ENCODE data around the gene ACOT12. TPM values are rescaled to one million over a fixed set of nuclear protein-coding genes. Genes with fewer than 3 reads are reported as not detected.

The ACOT12 gene
- total and polyA plus RNA-seq, 2 donors (not counting 3 experiments of a cell fraction or from before 2014, with no cell fraction given): not detected

DNA sequence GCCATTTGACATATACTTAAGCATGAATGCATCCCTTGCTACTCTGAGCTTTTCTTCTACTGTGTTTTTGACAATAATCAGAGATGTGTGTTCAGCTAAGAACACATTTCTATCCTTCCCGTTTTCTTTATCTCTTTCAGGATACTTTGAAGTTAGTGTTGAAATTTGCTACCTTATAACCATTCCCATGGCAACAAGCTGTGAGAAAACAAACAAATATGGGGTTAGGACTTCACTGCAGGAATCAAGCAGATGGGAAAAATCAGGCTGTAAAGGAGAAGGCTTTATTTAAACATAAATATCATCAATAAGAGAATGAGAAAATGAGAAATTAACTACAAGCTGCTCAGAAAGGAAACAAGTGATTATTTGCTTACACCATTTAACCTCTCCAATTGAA is 57.4 kb downstream of the ACOT12 start:
- FAIRE-seq (no peak), DNase-seq (ENCODE audit: low read depth, low spot score) (no peak)
- no TSS peak for BruUV-seq (replicated peaks)
- no peak overlapping the region for H3K4me2 ChIP-seq (ENCODE audit: insufficient read depth, low read length)
- intact Hi-C loops (cut with micrococcal nuclease): no loop called here
- POLR2A ChIA-PET: no interaction called here
- no peak overlapping the region for H2AFZ ChIP-seq (ENCODE audit: low read depth, low read length)
- TF ChIP-seq POLR2A (IDR thresholded peaks at IDR 0.05; ENCODE audit: low read depth, low read length): no peak
- TF ChIP-seq GATA2 (IDR thresholded peaks at IDR 0.05; ENCODE audit: insufficient read depth, insufficient read length, low read depth, low read length): no peak
- TF ChIP-seq, protein P1, sequence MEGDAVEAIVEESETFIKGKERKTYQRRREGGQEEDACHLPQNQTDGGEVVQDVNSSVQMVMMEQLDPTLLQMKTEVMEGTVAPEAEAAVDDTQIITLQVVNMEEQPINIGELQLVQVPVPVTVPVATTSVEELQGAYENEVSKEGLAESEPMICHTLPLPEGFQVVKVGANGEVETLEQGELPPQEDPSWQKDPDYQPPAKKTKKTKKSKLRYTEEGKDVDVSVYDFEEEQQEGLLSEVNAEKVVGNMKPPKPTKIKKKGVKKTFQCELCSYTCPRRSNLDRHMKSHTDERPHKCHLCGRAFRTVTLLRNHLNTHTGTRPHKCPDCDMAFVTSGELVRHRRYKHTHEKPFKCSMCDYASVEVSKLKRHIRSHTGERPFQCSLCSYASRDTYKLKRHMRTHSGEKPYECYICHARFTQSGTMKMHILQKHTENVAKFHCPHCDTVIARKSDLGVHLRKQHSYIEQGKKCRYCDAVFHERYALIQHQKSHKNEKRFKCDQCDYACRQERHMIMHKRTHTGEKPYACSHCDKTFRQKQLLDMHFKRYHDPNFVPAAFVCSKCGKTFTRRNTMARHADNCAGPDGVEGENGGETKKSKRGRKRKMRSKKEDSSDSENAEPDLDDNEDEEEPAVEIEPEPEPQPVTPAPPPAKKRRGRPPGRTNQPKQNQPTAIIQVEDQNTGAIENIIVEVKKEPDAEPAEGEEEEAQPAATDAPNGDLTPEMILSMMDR (IDR thresholded peaks at IDR 0.05; ENCODE audit: extremely low read depth in 1 of 2, insufficient read depth in 1 of 2, low read depth in 1 of 2, low read length in 2 of 2): no peak
- no peak for TF ChIP-seq FOS (IDR thresholded peaks at IDR 0.05; ENCODE audit: borderline replicate concordance, insufficient read depth, low read length)
- TF ChIP-seq, protein P2, sequence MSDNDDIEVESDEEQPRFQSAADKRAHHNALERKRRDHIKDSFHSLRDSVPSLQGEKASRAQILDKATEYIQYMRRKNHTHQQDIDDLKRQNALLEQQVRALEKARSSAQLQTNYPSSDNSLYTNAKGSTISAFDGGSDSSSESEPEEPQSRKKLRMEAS (IDR thresholded peaks at IDR 0.05; ENCODE audit: insufficient read depth, insufficient read length): no peak
- no peaks in the 10 kb centered on the region for H3K27me3 ChIP-seq (ENCODE audit: control insufficient read depth in 2 of 2, insufficient read depth in 2 of 2, low read length in 2 of 2)
- no peaks in the 10 kb centered on the region for H3K4me1 ChIP-seq (ENCODE audit: control insufficient read depth, extremely low read depth, insufficient read depth, low read length)
- no peaks in the 10 kb centered on the region for H3K9me1 ChIP-seq (replicated peaks; ENCODE audit: control insufficient read depth, extremely low read depth, insufficient read depth, low read length)
- H3K9me3 ChIP-seq (replicated peaks; ENCODE audit: control insufficient read depth, insufficient read depth, low read length): no peaks in the 10 kb centered on the region
- CTCF ChIA-PET: interaction anchor here (1.0 to 1.2 kb wide), 3 partner anchors 10 to 68 kb away, joined by 3 read pairs; no protein-coding TSS in a partner anchor
- H3K27ac ChIP-seq (ENCODE audit: insufficient read depth, low read depth, low read length): no peak overlapping the region
- H3K4me3 ChIP-seq (replicated peaks in 1 of 3; ENCODE audit: insufficient read depth in 1 of 3, low read depth in 1 of 3, low read length in 3 of 3): no peak overlapping the region
- dilution Hi-C loops (cut with MboI; ENCODE audit: extremely low pct_ligation_motif_present, low sequenced_read_pairs): no loop called here
- no peaks in the 10 kb centered on the region for H3K79me2 ChIP-seq (ENCODE audit: control insufficient read depth, insufficient read depth, low read length)
- no peaks in the 10 kb centered on the region for H4K20me1 ChIP-seq (replicated peaks; ENCODE audit: control insufficient read depth, extremely low read depth, insufficient read depth, low read length)
- no peak overlapping the region for H3K9ac ChIP-seq (replicated peaks; ENCODE audit: extremely low read depth, insufficient read depth, low read length)
- no peaks in the 10 kb centered on the region for H3K36me3 ChIP-seq (ENCODE audit: control insufficient read depth in 2 of 2, extremely low read depth in 1 of 2, insufficient read depth in 2 of 2, low read length in 2 of 2)

DNA sequence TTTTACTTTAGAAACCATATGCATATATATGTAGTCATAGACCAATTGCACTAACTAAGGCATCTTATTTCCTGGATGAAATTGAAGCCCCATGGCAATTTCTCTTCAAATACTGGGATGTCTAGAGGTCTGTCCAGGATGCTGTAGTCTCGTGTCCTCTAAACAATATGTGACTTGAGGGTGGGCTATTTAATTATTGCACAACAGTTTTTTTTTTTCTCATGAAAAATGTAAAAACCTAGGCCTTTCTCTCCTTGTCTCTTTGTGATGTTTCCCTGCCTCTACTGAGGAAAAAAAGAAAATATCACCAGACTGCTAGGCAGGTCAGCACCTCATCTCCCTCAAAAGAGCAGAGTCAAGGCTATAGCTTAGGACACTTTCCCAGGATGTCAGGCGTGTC is 58.0 kb downstream of the ACOT12 start:
- Histone ChIP-seq H3K79me2 (ENCODE audit: control insufficient read depth, insufficient read depth, low read length) (no peaks in the 10 kb centered on the region), H3K9me1 (replicated peaks; ENCODE audit: control insufficient read depth, extremely low read depth, insufficient read depth, low read length) (no peaks in the 10 kb centered on the region), H3K36me3 (ENCODE audit: control insufficient read depth in 2 of 2, extremely low read depth in 1 of 2, insufficient read depth in 2 of 2, low read length in 2 of 2) (no peaks in the 10 kb centered on the region), H3K4me1 (ENCODE audit: control insufficient read depth, extremely low read depth, insufficient read depth, low read length) (no peaks in the 10 kb centered on the region), H3K9ac (replicated peaks; ENCODE audit: extremely low read depth, insufficient read depth, low read length) (no peak overlapping the region), H4K20me1 (replicated peaks; ENCODE audit: control insufficient read depth, extremely low read depth, insufficient read depth, low read length) (no peaks in the 10 kb centered on the region), H2AFZ (ENCODE audit: low read depth, low read length) (no peak overlapping the region), H3K27ac (ENCODE audit: insufficient read depth, low read depth, low read length) (no peak overlapping the region), H3K4me3 (replicated peaks in 1 of 3; ENCODE audit: insufficient read depth in 1 of 3, low read depth in 1 of 3, low read length in 3 of 3) (no peak overlapping the region), H3K27me3 (ENCODE audit: control insufficient read depth in 2 of 2, insufficient read depth in 2 of 2, low read length in 2 of 2) (no peaks in the 10 kb centered on the region), H3K9me3 (replicated peaks; ENCODE audit: control insufficient read depth, insufficient read depth, low read length) (no peaks in the 10 kb centered on the region), H3K4me2 (ENCODE audit: insufficient read depth, low read length) (no peak overlapping the region)
- intact Hi-C loops (cut with micrococcal nuclease): no loop called here
- FAIRE-seq (no peak), DNase-seq (ENCODE audit: low read depth, low spot score) (no peak)
- no TSS peak for BruUV-seq (replicated peaks)
- TF ChIP-seq POLR2AphosphoS5 (IDR thresholded peaks at IDR 0.05; ENCODE audit: insufficient read depth, low read depth, low read length): no peak
- ChIA-PET POLR2A (no interaction called here), CTCF (interaction anchor here (1.0 to 1.1 kb wide), 2 partner anchors 29 to 67 kb away, joined by 3 read pairs; no protein-coding TSS in a partner anchor)
- dilution Hi-C loops (cut with MboI; ENCODE audit: extremely low pct_ligation_motif_present, low sequenced_read_pairs): no loop called here
